SKM-1 treated with dmso at 0.1 percent for 144 hours (cell line): Measurements from ENCODE around the gene RAB8A.

Experiments used
- DNase-seq: peaks from one replicate; lab custom pipeline; 2025; ENCODE audit not compliant: unreplicated experiment; lab: John Stamatoyannopoulos, UW

Gene RAB8A

DNA sequence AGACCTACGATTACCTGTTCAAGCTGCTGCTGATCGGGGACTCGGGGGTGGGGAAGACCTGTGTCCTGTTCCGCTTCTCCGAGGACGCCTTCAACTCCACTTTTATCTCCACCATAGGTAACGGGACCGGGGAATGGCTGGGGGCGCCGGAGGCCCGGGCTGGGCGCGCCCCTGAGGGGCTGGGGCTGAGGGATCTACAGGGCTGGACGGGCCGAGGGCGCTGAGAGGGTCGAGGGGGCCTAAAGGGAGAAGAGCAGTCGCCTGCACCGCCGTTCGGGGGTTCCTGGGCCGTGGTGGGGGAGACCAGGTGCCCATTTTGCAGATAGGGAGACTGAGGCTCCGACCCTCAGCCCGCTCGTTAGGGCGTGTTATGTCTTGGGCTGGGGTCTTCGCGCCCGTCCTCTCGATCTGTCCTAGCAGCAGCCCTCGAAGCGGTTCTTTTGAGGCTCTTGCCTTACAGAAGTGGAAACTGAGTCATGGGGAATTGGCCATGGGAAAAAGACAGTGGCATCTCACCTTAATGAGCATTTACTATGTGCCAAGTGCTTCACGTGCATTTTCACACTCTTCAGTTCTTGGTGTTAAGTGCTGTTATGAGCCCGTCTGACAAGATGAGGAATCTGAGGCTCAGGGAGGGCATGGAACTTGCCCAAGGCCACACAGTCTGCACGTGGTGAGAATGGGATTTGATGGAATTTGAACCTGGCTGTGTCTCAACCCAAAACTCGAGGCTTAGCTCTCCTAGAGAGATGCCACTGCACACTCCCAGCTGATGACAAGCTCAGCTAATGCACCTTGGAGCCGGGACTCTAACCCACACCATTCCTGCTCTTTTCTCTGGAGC, 442 bp downstream of the RAB8A start:
- DNase-seq = no peak

DNA sequence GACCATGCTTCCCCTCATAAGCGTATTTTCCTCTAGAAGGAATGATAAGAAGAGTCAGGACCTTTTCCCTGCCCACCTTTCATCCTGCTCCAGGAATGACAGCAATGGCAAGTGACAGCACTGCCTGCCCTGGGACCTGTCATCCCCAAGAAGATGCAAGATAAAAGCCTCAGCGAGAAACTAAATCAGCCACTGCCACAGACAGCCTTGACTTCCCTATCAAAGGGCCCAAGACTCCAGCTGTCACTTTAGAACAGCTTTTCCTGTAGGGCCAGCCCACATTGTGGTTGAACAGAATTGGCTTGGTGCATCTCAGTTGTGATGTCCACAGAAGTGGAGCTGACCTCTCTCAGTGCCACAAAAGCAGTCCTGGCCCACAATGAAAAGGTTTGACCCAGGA, 1.1 kb downstream of the RAB8A start:
- DNase-seq = no peak

DNA sequence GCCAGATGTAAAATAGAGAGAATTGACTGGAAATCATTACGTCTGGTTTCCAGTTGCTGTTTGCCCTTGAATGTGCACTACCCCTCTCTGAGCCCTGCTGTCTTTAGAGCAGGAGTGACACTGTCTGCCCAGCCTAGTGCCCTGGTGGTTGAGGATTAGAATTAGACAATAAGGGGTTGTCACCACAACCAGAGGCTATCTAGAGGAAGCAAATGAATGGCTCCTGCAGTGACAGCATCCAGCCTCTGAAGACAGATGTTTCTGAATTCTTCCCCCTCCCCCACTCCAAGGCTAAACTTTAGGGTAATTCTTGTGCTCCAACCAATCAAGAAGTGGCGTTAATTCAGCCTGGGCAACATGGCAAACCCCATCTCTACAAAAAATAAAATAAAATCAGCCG, 2.0 kb downstream of the RAB8A start:
- no peak for DNase-seq

DNA sequence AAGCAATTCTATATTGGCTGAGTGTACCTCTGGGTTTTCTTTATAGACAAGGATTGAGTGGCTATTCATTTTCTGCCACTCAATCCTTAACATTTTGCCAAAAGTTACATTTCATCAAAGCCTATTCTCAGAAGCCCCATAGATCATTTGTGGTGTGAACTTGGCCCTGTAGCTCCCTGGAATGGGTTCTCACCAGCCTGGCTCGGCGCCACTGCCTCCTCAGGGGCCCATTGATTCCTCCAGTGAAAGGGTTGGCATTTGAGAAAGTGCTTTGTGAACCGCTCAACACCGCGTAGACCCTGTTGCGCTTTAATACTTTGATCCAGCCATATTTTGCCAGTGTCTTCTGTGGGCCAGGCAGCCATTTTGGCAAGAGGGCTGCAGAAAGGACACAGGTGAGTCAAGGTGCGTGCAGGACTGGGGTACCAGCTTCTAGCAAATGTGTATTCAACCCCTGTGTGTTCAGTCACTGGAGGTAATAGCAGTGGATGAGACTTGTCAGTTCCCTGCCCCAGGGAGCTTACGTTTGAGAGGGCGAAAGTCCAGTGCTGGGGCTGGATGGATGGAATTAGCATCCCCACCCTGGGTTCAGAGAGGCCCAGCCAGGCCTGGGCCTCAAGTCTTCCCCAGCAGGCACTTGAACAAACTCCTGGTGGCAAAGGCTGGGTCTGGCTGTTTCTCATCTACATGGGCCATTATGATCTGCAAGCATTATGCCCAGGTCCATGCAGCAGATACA, 3.8 kb downstream of the RAB8A start:
- DNase-seq = no peak

DNA sequence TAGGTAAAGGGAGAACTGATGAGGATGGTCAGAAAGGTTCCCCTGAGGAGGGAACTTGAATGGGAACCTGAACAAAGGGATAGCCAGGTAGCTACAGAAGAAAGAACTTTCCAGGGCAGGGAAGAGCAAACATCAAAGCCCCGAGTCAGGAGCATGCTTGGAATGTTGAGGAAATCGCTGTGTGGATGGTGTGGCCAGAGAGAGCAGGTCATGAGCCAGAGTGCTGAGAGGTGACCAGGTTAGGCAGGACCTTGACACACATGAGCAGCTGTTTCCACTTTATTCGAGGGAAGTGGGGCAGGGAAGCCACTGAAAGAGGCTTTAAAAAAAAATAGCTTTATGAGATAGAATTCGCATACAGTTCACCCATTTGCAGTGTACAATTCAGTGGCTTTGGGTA, 4.4 kb downstream of the RAB8A start:
- DNase-seq = no peak

DNA sequence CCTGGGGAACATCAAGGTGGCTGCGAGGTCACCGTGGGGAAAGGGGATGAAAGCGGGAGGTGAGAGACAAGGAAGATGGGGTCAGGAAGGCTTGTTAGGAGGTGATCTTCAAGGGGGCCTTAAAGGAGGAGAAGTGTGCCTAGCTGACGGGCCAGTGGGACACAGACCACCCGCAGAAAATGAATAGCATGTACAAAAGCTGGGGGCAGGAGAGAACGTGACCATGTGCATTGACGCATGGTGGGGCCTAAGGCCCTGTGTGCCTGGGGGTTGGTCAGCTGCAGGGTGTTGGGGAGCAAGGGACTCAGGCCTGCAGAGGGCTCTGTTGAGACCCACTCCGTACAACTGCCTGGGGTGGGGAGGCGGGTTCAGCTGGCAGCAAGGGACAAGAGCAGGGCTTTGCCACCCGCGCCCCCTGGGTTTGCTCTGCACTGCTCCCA, 5.9 kb downstream of the RAB8A start:
- no peak for DNase-seq

DNA sequence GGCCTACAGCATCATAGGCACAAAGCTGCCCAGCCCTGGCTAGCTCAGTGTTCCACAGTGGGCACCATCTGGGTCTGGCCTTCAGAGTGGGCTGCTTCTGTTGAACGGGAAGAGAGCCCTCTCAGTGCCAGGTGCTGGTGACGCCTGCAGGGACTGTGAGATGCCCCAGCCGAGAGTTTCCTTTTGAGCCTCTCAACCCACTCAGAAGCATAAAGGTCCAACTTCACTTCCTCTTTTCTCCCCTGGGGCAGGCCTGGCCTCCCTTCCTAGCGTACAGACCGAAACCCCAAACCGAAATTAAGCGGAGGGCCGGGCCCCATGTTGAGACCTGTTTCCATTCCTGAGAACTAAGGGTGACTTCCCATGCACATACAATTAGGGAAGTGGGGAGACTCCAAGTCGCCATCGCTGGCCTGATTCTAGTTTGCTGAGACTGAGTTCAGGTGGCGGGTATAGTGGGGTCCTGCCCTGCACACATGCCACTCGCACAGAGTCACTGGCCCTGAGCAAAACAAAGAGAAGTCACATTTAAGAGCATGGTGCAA, 6.9 kb downstream of the RAB8A start:
- DNase-seq = peak; percentile 92

DNA sequence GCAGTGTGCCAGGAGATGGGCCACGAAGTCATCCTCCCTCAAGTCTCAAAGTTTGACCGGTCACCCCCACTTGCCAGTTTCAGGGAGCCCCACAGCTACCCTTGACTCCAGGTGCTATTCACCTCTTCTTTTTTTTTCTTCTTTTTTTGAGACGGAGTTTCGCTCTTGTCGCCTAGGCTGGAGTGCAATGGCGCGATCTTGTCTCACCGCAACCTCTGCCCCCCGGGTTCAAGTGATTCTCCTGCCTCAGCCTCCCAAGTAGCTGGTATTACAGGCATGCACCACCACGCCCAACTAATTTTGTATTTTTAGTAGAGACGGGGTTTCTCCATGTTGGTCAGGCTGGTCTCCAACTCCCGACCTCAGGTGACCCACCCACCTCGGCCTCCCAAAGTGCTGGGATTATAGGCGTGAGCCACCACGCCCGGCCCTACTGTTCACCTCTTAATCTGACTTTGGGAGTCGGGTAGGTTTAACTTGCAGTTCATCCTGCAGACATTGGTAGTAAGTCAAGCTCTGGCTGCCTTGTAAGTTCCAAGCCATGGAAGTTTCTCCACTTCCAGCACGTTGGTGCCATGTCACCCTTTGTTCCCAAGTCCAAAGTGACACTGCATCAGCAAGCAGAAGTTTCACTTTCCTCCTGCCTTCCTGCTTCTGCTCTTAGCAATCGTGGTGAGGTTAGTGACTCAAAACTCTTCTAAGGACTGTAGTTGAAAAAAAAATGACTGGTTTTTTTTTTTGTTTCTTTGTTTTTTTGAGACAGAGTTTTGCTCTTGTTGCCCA, 7.6 kb downstream of the RAB8A start:
- peak; percentile 38 for DNase-seq

DNA sequence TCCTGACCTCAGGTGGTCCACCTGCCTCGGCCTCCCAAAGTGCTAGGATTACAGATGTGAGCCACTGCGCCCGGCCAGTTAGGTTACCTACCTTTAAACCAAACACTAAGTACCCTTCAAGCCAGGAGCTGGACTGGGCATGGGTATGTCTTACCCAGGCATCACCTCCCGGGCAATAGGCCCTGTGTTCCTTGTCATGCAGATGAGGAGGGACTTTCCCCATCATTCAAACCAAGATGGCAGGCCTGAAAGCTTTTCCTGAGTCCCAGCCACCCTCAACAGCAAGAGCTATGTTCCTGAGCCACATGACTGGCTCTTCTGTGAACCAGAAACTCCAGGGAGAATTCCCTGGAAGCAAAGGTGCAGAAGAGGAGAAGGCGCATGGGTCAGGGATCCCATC, 9.5 kb downstream of the RAB8A start:
- DNase-seq = no peak

DNA sequence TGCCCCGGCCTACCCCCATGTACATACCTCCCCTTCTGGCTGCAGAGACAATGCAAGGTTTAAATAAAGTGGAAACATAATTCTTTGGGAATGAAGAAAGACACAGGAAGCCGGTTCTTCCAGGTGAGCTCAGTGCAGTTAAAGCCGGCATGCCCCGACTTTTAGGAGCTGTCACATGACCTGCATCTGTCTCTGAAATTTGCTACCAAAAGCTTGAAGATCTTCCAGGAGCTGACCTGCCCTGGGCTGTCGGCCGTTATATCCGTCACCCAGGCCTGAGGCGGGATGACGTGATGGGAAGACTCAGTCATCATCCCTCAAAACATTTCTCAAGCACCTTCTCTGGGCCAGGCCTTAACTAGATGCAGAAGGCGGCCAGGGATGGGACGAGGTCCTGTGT, 10.3 kb downstream of the RAB8A start:
- DNase-seq = no peak

DNA sequence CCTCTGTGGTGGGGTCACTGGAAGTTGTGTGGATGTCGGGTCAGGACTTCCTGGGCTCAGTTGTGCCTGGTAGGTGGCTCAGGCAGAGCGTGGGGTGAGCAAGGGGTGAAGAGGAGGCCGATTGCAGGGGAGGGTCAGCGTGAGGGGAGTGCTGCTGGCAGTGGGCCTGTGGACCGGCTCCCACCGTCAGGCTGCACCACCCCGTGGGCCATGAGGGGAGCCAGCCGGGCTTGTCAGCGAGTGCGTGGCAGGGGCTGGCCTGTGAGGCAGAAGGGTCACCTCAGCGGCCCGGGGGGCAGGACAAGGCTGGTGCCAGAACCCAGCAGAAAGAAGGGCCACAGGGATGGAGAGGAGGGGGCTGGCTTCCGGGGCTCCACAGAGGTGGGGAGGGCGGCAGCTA, 13.3 kb downstream of the RAB8A start:
- no peak for DNase-seq

DNA sequence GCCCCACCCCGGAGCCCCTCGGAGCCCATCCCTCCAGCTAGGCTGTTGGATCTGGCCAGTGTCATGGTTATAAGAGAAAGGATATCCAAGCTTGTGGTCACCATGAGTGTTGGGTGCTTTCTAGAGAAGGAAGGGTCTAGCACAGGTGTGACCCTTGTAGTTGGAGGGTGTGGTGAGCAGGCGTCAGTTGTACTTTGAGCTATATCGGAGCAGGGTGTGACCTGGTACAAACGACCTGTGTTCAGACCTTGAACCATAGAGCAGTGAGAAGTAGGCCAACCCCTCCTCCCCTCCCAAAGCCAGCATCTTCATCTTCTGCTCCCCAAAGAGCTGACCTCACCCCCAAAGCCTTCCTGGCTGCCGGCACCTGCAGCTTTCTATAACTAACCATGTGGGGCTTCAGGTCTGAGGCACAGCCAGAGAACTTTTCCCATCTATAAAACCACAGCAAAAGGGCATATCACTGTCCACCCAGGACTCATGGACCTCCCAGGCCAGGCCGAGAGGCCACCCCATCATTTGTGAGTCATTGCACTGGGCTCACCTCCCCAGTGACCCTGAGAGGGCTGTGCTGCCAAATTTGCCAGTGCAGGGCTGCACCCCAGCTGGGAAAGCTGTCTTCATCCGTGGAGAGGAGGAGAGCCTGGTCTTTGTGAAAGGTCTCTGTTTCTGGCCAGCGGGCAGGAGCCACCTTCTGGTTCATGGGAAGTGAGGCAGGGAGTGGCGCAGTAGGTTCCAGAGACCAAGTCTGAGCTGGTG, 14.2 kb downstream of the RAB8A start:
- no peak for DNase-seq

DNA sequence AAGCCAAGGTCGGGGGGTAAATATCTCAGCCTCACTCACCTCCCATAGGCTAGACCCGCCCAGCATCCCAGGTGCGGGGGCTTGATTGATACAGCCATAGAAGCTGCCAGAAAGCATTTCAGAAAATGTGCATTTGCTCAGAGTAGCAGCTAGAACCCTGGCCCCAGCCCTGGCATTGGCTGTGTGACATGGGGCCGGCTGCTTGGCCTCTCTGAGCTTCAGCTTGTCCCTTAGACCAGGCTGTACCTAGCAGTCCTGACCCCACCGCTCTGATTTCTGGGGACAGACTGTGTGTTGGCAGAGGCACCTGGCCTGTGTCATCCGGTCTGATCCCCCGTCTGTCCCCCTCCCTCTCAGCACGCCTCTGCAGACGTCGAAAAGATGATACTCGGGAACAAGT, 15.4 kb downstream of the RAB8A start:
- DNase-seq = no peak

DNA sequence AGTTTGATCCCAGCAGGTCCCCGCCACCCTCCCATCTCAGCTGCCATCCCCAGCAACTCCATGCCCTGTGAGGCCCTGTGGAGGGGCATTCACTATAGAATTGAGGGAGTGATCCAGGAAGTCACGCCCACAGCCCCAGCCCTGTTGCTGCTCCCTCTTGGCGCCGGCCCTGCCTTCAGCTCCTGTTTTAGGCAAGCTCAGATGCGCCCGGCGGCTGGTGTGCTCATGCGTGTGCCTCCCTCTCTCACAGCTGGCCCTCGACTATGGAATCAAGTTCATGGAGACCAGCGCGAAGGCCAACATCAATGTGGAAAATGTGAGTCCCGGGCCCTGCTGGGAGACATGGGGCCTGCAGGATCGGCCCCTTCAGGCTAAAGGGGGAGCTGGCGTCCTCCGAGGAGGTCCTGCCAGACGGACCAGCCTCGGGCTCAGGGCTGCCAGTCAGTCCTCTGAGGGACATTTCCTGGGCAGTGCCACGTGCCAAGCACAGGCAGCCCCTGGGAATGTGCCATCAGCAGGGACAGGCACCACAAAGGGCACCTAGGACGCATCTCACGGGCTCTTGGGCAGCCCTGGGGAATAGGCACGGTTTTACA, 16.2 kb downstream of the RAB8A start:
- no peak for DNase-seq

DNA sequence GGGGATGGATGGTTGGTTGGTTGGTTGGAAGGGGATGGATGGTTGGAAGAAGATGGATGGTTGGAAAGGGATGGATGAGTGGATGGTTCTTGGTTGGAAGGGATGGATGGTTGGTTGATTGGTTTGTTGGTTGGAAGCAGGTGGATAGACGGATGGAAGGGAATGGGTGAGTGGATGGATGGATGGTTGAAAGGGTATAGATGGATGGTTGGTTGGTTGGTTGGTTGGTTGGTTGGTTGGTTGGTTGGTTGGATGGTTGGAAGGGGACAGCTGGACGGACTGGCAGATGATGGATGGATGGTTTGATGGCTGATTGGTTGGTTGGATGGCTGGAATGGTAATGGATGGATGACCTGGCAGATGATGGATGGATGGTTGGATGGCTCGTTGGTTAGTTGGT, 20.0 kb downstream of the RAB8A start:
- no peak for DNase-seq

DNA sequence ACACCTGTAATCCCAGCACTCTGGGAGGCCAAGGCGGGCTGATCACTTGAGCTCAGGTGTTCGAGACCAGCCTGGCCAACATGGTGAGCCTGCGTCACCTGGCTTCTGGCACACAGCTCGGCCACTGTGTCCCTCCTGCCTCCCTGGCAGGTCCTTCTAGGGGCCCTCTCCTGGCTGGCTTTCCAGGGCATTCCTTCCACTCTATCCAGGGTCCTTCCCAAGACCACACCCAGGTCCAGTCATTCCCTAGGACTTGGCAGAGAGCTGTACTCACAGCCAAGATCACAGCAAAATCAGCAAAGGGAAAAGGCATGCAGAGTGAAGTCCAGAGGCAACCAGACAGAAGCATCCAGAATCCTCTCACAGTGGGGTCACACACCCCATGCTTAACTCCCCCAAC, 22.1 kb downstream of the RAB8A start:
- DNase-seq = no peak

DNA sequence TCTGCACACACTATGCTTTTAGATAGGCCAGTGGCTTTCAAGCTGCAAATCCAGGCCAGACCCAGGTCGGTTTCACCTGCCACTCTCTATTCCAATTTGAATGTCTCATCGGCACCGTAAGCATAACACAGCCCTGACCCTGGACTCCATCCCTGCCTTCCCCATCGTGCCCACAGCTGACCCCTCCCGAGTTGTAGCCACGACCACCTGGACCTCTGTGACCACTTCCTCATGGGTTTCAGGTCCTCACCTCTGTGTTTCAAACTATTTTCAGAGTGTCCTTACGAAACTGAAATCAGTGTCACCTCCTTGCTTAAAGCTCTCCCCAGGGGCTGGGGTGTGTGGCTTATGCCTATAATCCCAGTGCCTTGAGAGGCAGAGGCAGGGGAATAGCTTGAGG, 22.8 kb downstream of the RAB8A start:
- no peak for DNase-seq

DNA sequence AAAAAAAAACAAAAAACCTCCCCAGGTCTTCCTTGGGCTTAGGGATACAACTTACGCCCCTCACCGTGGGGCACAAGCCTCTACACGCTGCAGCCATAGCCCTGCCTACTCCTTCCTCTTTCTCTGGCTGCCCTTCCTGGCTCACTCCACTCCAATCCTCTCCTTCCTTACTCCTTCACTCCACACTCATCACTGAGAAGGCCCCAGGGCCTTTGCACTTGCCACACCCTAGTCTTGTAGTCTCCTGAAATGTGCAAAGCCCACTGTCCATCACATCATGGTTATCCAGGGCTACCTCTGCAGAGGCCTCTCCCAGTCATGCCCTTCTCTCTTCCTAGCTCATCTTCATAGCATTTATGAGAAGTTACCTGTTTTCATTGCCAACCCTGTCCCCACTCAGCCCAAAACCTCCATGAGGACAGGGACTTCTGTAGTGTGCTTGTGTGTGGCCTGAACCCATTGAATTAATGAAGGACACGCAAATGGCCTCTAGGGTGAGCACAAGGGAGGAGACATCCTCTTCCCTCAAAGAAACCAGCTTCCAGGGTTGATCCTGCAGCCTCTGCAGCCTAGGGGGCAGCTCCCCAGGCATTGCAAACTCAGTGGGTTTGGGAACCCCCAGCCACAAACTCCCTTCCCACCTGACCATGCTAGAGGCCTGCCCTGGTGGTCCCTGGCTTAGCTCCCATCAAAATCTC, 23.9 kb downstream of the RAB8A start:
- no peak for DNase-seq

DNA sequence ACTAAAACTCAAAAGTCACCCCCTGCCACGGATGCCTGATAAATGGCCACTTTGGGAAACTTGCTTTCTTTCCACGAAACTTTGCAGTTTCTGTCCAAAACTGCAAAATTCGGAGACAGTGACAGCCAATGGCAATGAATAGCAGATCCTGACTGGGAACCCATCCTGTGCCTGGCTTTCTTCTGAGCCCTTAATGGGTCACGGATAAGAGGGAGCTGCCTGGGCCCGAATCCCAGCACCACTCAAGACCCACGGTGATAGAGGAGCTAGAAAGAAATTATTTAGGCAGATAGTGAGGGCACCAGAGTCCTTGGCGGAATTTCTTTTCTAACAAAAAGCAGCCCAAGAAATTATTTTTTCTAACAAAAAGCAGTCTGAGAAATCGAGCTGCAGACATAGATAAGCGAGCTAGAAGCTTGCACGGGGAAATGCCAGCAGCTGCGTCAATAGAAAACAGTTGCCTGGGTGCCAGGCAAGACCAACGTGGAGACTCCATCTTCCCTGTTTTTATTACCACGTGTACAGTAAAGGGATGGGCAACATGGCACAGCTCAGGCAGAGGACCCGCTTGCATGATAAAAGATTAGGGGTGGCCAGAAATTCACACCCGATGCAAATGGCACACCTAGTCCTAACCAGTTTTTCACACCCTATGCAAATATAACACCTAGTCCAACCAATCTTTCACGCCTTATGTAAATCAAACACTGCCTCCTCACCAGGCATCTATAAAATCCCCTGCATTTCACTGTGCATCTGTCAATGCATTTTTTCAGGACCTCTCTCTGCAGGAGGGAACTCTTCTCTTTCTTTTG, 24.7 kb downstream of the RAB8A start:
- DNase-seq = no peak
